ENCODE measurements around the gene SNX27. TPM values are rescaled to one million over a fixed set of nuclear protein-coding genes. Genes with fewer than 3 reads are reported as not detected.
A peak's percentile ranks its signal among the peaks of the same experiment; 100 is the strongest.

SNX27 gene
- polyA plus RNA-seq, 3 donors, result 40.1 to 57.1 (median 47.6) TPM

- peaks cover 33 to 48% of the 10 kb centered on the region in 2 donors for H3K27me3 ChIP-seq (ENCODE audit: control insufficient read depth in 2 of 2, insufficient read depth in 2 of 2, low read length in 2 of 2)
- no peaks in the 10 kb centered on the region for H3K79me2 ChIP-seq (ENCODE audit: insufficient read depth, low read length)
- Mint-ChIP-seq H3K4me1 (peaks cover 7% of the 10 kb centered on the region), H3K4me3 (no peak overlapping the region), H3K9me3 (peaks cover 0 to 10% (median 4%) of the 10 kb centered on the region in 7 donors), H3K27ac (peak overlapping the region in 1 of 7 donors; percentile 47), H3K36me3 (peaks cover 4 to 6% of the 10 kb centered on the region in 2 donors), H3K27me3 (ENCODE audit: low read depth in 3 of 3) (peaks cover 46 to 52% (median 48%) of the 10 kb centered on the region in 3 donors)
- H4K20me1 ChIP-seq (ENCODE audit: insufficient read depth, low read length), result no peaks in the 10 kb centered on the region
- intact Hi-C loops (cut with micrococcal nuclease), result no loop called here
- no peaks in the 10 kb centered on the region for H3K36me3 ChIP-seq (replicated peaks in 1 of 2; ENCODE audit: control insufficient read depth in 1 of 2, insufficient read depth in 2 of 2, low read length in 2 of 2)
- no peak overlapping the region for H3K27ac ChIP-seq (ENCODE audit: low read depth in 1 of 2, low read length in 2 of 2)
- no peak for TF ChIP-seq CTCF (IDR thresholded peaks at IDR 0.05)
- DNase-seq, result no peak
- H3K9me3 ChIP-seq (replicated peaks in 1 of 2; ENCODE audit: control insufficient read depth in 1 of 2, insufficient read depth in 1 of 2, low read length in 2 of 2), result no peaks in the 10 kb centered on the region
- 100% methylated on average over 2 of the region's 2 CpGs for WGBS (ENCODE audit: insufficient coverage)
- no peak overlapping the region for H3K4me3 ChIP-seq (replicated peaks in 1 of 3; ENCODE audit: low read depth in 2 of 3, low read length in 3 of 3)
- no peak overlapping the region for H2AFZ ChIP-seq (ENCODE audit: insufficient read depth, low read depth, low read length, poor library complexity, severe bottlenecking)
- H3K9ac ChIP-seq (ENCODE audit: insufficient read depth, low read length, poor library complexity, severe bottlenecking), result no peak overlapping the region
- H3K4me2 ChIP-seq (replicated peaks; ENCODE audit: extremely low read depth, low read length, poor library complexity, severe bottlenecking), result no peak overlapping the region
- no peaks in the 10 kb centered on the region for H3K4me1 ChIP-seq (ENCODE audit: control insufficient read depth in 1 of 2, insufficient read depth in 2 of 2, low read length in 2 of 2)
Observed at GRCh38 chr1:151713874-151714273, 102.0 kb downstream of the SNX27 start.

GRCh38 chr1:151714820-151715725 is 103.2 kb downstream of the SNX27 start:
- Histone ChIP-seq H3K27ac (ENCODE audit: low read depth in 1 of 2, low read length in 2 of 2) (no peak overlapping the region), H2AFZ (ENCODE audit: insufficient read depth, low read depth, low read length, poor library complexity, severe bottlenecking) (no peak overlapping the region), H3K4me1 (ENCODE audit: control insufficient read depth in 1 of 2, insufficient read depth in 2 of 2, low read length in 2 of 2) (peaks cover 0 to under 1% of the 10 kb centered on the region in 2 donors), H4K20me1 (ENCODE audit: insufficient read depth, low read length) (no peaks in the 10 kb centered on the region), H3K9me3 (replicated peaks in 1 of 2; ENCODE audit: control insufficient read depth in 1 of 2, insufficient read depth in 1 of 2, low read length in 2 of 2) (no peaks in the 10 kb centered on the region), H3K4me2 (replicated peaks; ENCODE audit: extremely low read depth, low read length, poor library complexity, severe bottlenecking) (no peak overlapping the region), H3K4me3 (replicated peaks in 1 of 3; ENCODE audit: low read depth in 2 of 3, low read length in 3 of 3) (no peak overlapping the region), H3K36me3 (replicated peaks in 1 of 2; ENCODE audit: control insufficient read depth in 1 of 2, insufficient read depth in 2 of 2, low read length in 2 of 2) (no peaks in the 10 kb centered on the region), H3K9ac (ENCODE audit: insufficient read depth, low read length, poor library complexity, severe bottlenecking) (no peak overlapping the region), H3K79me2 (ENCODE audit: insufficient read depth, low read length) (no peaks in the 10 kb centered on the region), H3K27me3 (ENCODE audit: control insufficient read depth in 2 of 2, insufficient read depth in 2 of 2, low read length in 2 of 2) (peaks cover 40 to 59% of the 10 kb centered on the region in 2 donors)
- peaks cover 9% of the 10 kb centered on the region for H3K4me1 Mint-ChIP-seq
- peaks cover 4 to 6% of the 10 kb centered on the region in 2 donors for H3K36me3 Mint-ChIP-seq
- DNase-seq, result no peak
- H3K27me3 Mint-ChIP-seq (ENCODE audit: low read depth in 3 of 3), result peaks cover 55 to 62% (median 59%) of the 10 kb centered on the region in 3 donors
- WGBS (ENCODE audit: insufficient coverage), result 68% methylated on average over 7 of the region's 10 CpGs
- no peak for TF ChIP-seq CTCF (IDR thresholded peaks at IDR 0.05)
- intact Hi-C loops (cut with micrococcal nuclease), result no loop called here
- peak overlapping the region in 1 of 2 donors; percentile 55 for H3K4me3 Mint-ChIP-seq
- H3K27ac Mint-ChIP-seq, result no peak overlapping the region
- peaks cover 0 to 10% (median 4%) of the 10 kb centered on the region in 7 donors for H3K9me3 Mint-ChIP-seq
